ENCODE data around the gene ANAPC16.

DNA sequence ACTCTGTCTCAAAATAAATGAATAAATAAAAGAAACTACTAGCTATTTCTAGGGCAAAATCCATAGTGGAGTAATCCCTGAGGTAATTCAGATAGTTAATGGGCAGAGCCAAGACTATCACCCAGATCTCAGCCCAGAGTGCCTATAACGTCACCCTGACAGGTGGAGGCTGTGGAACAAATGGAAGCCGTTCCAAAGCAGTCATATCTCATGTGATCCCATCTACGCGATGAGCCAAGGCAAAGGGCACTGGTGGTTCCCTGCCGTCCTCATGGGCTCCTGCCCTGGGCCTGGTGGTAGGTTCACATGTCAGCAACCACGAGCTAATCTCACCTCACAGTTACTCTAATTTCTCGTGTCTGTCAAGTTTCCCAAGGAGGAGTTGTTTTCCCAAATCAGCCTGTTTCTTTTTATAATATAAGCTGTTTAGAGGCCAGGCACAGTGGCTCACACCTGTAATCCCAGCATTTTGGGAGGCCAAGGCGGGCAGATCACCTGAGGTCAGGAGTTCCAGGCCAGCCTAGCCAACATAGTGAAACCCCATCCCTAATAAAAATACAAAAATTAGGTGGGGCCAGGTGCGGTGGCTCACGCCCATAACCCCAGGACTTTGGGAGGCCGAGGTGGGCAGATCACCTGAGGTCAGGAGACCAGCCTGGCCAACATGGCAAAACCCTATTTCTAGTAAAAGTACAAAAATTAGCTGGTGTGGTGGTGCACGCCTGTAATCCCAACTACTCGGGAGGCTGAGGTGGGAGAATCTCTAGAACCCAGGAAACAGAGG, 22.8 kb downstream of the ANAPC16 start:
- TF ChIP-seq POLR2AphosphoS5 (IDR thresholded peaks at IDR 0.05) = no peak
- TF ChIP-seq, protein P1, sequence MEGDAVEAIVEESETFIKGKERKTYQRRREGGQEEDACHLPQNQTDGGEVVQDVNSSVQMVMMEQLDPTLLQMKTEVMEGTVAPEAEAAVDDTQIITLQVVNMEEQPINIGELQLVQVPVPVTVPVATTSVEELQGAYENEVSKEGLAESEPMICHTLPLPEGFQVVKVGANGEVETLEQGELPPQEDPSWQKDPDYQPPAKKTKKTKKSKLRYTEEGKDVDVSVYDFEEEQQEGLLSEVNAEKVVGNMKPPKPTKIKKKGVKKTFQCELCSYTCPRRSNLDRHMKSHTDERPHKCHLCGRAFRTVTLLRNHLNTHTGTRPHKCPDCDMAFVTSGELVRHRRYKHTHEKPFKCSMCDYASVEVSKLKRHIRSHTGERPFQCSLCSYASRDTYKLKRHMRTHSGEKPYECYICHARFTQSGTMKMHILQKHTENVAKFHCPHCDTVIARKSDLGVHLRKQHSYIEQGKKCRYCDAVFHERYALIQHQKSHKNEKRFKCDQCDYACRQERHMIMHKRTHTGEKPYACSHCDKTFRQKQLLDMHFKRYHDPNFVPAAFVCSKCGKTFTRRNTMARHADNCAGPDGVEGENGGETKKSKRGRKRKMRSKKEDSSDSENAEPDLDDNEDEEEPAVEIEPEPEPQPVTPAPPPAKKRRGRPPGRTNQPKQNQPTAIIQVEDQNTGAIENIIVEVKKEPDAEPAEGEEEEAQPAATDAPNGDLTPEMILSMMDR (IDR thresholded peaks at IDR 0.05) = no peak
